IMR-90 (cell line): ENCODE results near the gene PREB. TPM values are rescaled to one million over a fixed set of nuclear protein-coding genes. Genes with fewer than 3 reads are reported as not detected.
A peak's percentile ranks its signal among the peaks of the same experiment; 100 is the strongest.

ENCODE experiments used
- ATAC-seq: fragments of 200-7000 bp; cut with Tn5 transposase; 2 replicates; pipeline ENCODE4 v1.9.1; 2020; ENCODE audit warnings: low read depth, mild to moderate bottlenecking, moderate library complexity
- BruUV-seq: library from RNA; stranded (reverse); fragments of 400-500 nt; replicated peaks from 2 replicates; lab custom pipeline; 2021; lab: Mats Ljungman, UMichigan
- CTCF ChIA-PET: fragments of 300-600 bp; formaldehyde crosslinking; extraction: SDS; loops from one replicate; lab custom pipeline; 2021; ENCODE audit warnings: antibody characterized with exemption; lab: Yijun Ruan, JAX
- POLR2A ChIA-PET: fragments of 300-600 bp; sonication (Branson Sonifier 250); formaldehyde crosslinking; loops from one replicate; lab custom pipeline; 2022; ENCODE audit warnings: antibody characterized with exemption; ENCODE audit not compliant: unreplicated experiment; lab: Charles Lee
- DNase-seq: peaks from one replicate; pipeline ENCODE4 v3.0.0; 2013
- H2AFZ ChIP-seq: replicated peaks from 2 replicates; pipeline ENCODE3; 2013; ENCODE audit warnings: low read length, mild to moderate bottlenecking; ENCODE audit not compliant: poor library complexity
- H2AK5ac ChIP-seq: 2 replicates; pipeline ENCODE4 v1.6.1; 2013; ENCODE audit warnings: low read depth, low read length, inconsistent platforms
- H2AK9ac ChIP-seq: replicated peaks from 2 replicates; pipeline ENCODE3; 2013; ENCODE audit warnings: mild to moderate bottlenecking, low read depth, low read length, moderate library complexity; ENCODE audit not compliant: poor library complexity
- H2BK120ac ChIP-seq: 2 replicates; pipeline ENCODE4 v1.6.1; 2013; ENCODE audit warnings: low read depth, low read length, inconsistent platforms
- H2BK15ac ChIP-seq: 3 replicates; pipeline ENCODE4 v1.6.1; 2013; ENCODE audit warnings: low read depth, low read length, inconsistent platforms
- H2BK20ac ChIP-seq: 2 replicates; pipeline ENCODE4 v1.6.1; 2013; ENCODE audit warnings: low read depth, mild to moderate bottlenecking, inconsistent platforms, low read length, moderate library complexity
- H2BK5ac ChIP-seq: 2 replicates; pipeline ENCODE4 v1.6.1; 2013; ENCODE audit warnings: mild to moderate bottlenecking, low read depth, low read length, inconsistent platforms; ENCODE audit not compliant: poor library complexity, severe bottlenecking
- H3K14ac ChIP-seq: replicated peaks from 2 replicates; pipeline ENCODE4 v1.6.1; 2013; ENCODE audit warnings: low read depth, low read length, inconsistent platforms
- H3K18ac ChIP-seq: 2 replicates; pipeline ENCODE4 v1.6.1; 2013; ENCODE audit warnings: low read depth, low read length, control low read depth
- H3K23ac ChIP-seq: 2 replicates; pipeline ENCODE4 v1.6.1; 2013; ENCODE audit warnings: low read depth, low read length, inconsistent platforms
- H3K27ac ChIP-seq: 2 replicates; pipeline ENCODE4 v1.5.1; 2013; ENCODE audit warnings: mild to moderate bottlenecking, control low read depth, low read length; ENCODE audit not compliant: insufficient read depth
- H3K27me3 ChIP-seq: 2 replicates; pipeline ENCODE4 v1.6.1; 2013; ENCODE audit warnings: low read length; ENCODE audit not compliant: control insufficient read depth, insufficient read depth
- H3K36me3 ChIP-seq: 2 replicates; pipeline ENCODE4 v1.6.1; 2013; ENCODE audit warnings: low read length, mixed read lengths; ENCODE audit not compliant: control insufficient read depth, insufficient read depth
- H3K4ac ChIP-seq: 2 replicates; pipeline ENCODE4 v1.6.1; 2013; ENCODE audit warnings: low read depth, low read length, inconsistent platforms
- H3K4me1 ChIP-seq: 2 replicates; pipeline ENCODE4 v1.6.1; 2013; ENCODE audit warnings: low read length, mixed read lengths; ENCODE audit not compliant: control insufficient read depth, insufficient read depth
- H3K4me2 ChIP-seq: 2 replicates; pipeline ENCODE4 v1.6.1; 2013; ENCODE audit warnings: low read depth, mild to moderate bottlenecking, control low read depth, low read length, moderate library complexity
- H3K4me3 ChIP-seq: 2 replicates; pipeline ENCODE4 v1.5.1; 2013; ENCODE audit warnings: low read depth, mild to moderate bottlenecking, control low read depth, low read length, moderate library complexity; ENCODE audit not compliant: insufficient read depth
- H3K56ac ChIP-seq: 2 replicates; pipeline ENCODE4 v1.6.1; 2013; ENCODE audit warnings: low read length, inconsistent platforms; ENCODE audit not compliant: insufficient read depth; ENCODE audit errors: extremely low read depth
- H3K79me1 ChIP-seq, 2 experiments: 2 replicates each; pipeline ENCODE4 v1.6.1; 2013; ENCODE audit warnings: low read length in 2 of 2, inconsistent platforms in 1 of 2, low read depth in 1 of 2
- H3K9ac ChIP-seq: 2 replicates; pipeline ENCODE4 v1.6.1; 2013; ENCODE audit warnings: low read depth, low read length, control low read depth
- H3K9me1 ChIP-seq: 2 replicates; pipeline ENCODE4 v1.6.1; 2013; ENCODE audit warnings: low read length, inconsistent platforms; ENCODE audit not compliant: insufficient read depth
- H3K9me3 ChIP-seq: 2 replicates; pipeline ENCODE4 v1.6.1; 2013; ENCODE audit warnings: low read length; ENCODE audit not compliant: control insufficient read depth, insufficient read depth
- H4K20me1 ChIP-seq: 2 replicates; pipeline ENCODE4 v1.6.1; 2013; ENCODE audit warnings: low read length, inconsistent platforms; ENCODE audit not compliant: insufficient read depth
- H4K5ac ChIP-seq: 2 replicates; pipeline ENCODE4 v1.6.1; 2013; ENCODE audit warnings: mild to moderate bottlenecking, low read depth, low read length, control low read depth
- H4K8ac ChIP-seq, 2 experiments: 2 replicates each; pipeline ENCODE4 v1.6.1; 2013; ENCODE audit warnings: low read depth in 2 of 2, low read length in 2 of 2, control low read depth in 1 of 2, inconsistent platforms in 1 of 2
- H4K91ac ChIP-seq: 2 replicates; pipeline ENCODE4 v1.6.1; 2013; ENCODE audit warnings: low read depth, low read length, inconsistent platforms; ENCODE audit not compliant: insufficient read depth
- CHD1 ChIP-seq: IDR thresholded peaks from 2 replicates; pipeline ENCODE4 v1.6.1; 2012; ENCODE audit warnings: low read depth, low read length, improper control_type of control experiment
- NFE2L2 ChIP-seq: fragments of 150-350 bp; IDR thresholded peaks from 2 replicates; pipeline ENCODE4 v1.6.1; 2016; ENCODE audit warnings: low read depth, mild to moderate bottlenecking, low read length
- RCOR1 ChIP-seq: IDR thresholded peaks from 2 replicates; pipeline ENCODE4 v1.6.1; 2012; ENCODE audit warnings: mild to moderate bottlenecking, low read length, improper control_type of control experiment; ENCODE audit not compliant: insufficient replicate concordance
- SMC3 ChIP-seq: fragments of 150-350 bp; IDR thresholded peaks from 2 replicates; pipeline ENCODE4 v1.6.1; 2016; ENCODE audit warnings: low read depth, mild to moderate bottlenecking, antibody characterized with exemption, low read length, moderate library complexity
- WGBS, 2 experiments: methylation state at CpG; one replicate each; pipeline versions ENCODE4 v1.1.5 to v1.1.7; 2013; ENCODE audit warnings: missing lambda C conversion rate in 2 of 2; ENCODE audit not compliant: insufficient read length in 1 of 2; ENCODE audit errors: extremely low coverage in 2 of 2; 5-methylcytosine and 5-hydroxymethylcytosine counted together
- dilution Hi-C: fragments of 300-500 bp; cut with HindIII; formaldehyde crosslinking; loops from one replicate; pipeline ENCODE4 v1.14.3; 2018; ENCODE audit warnings: low sequenced_read_pairs; ENCODE audit not compliant: unreplicated experiment
- in situ Hi-C: fragments of 300-500 bp; cut with MboI; formaldehyde crosslinking; loops from 3 replicates; pipeline ENCODE4 v1.14.3; 2019; ENCODE audit warnings: low sequenced_read_pairs, inconsistent platforms, mixed read lengths
- intact Hi-C: fragments of 100-400 bp; cut with micrococcal nuclease; formaldehyde crosslinking; loops from 2 replicates; pipeline ENCODE4 v1.10.0; 2022
- polyA plus RNA-seq, 3 experiments: library from polyadenylated mRNA; depleted of rRNA; stranded (reverse); fragments of >200 nt; gene quantifications; 2 replicates each; pipeline ENCODE4 v1.2.3, GENCODE V29; 2012; ENCODE audit warnings: low replicate concordance in 1 of 3
- total RNA-seq: library from RNA; depleted of rRNA; stranded (reverse); fragments of >200 nt; gene quantifications from 2 replicates; pipeline ENCODE4 v1.2.3, GENCODE V29; 2012
- TF ChIP-seq, protein P1 (sequence below): fragments of 150-350 bp; IDR thresholded peaks from 2 replicates; pipeline ENCODE4 v1.6.1; 2016; ENCODE audit warnings: low read depth, mild to moderate bottlenecking, low read length, moderate library complexity, borderline replicate concordance

Gene PREB
- total and polyA plus RNA-seq, 2 of the 4 experiments (the other 2 are of a cell fraction) = 38.9 to 52.2 TPM

DNA sequence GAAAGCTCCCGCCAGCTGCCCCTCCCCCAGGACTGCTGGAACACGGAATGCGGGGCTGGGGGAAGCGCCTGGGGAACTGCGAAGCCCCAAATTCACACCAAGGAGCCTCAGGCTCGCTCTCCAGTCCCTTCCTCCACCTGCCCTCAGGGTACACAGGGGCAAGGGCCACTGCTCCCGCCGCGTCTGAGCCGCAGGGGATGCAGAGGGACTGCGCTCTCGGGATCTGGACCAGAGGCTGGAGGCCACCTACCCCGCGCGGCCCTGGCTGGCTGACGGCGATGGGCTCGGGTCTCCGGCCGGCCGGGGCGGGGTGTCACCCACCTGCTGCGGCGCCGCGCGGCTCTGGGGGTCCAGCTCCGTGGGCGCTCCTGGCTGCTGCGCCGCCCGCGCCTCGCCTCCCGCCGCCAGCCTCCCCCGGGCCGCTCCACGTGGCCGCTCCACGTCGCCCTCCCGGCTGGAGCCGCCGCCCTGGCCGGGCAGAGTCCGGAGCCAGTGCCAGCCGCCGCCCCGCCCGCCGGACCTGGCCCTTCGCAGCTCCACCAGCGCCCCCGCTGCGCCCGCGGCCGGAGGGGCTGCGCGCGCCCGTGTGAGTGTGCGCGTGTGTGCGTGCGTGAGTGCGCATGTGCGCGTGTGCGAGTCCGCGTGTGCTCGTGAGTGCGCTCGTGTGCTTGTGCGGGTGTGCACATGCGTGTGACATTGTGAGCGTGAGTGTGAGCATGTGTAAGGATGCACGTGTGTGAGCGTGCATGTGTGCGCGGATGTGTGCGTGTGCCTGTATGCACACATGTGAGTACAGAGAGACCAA, 15.7 kb downstream of the PREB start, which contains the start of gene CGREF1:
CGREF1 (minus strand) TSS at position 604 of the 805 bp plus-strand sequence. CDS start 14,762 bp downstream, outside the sequence.
- Histone ChIP-seq H2AK9ac (peak within 1 kb of the TSS; percentile 72), H3K56ac (0 out of 2 replicates have a peak within 1 kb of the TSS, but pooled peaks have one; percentile 16), H3K9ac (no peak within 1 kb of the TSS), H3K14ac (no peak within 1 kb of the TSS), H2BK5ac (no peak within 1 kb of the TSS), H2AFZ (peak within 1 kb of the TSS; percentile 85), H4K5ac (no peak within 1 kb of the TSS), H3K36me3 (no peaks in the 10 kb centered on the region), H3K4me1 (peaks cover 5% of the 10 kb centered on the region), H3K18ac (no peak within 1 kb of the TSS), H4K20me1 (no peaks in the 10 kb centered on the region; the same call in 1 of the 2 replicates), H3K27me3 (peaks cover 67% of the 10 kb centered on the region), H3K4ac (no peak within 1 kb of the TSS), H3K27ac (no peak within 1 kb of the TSS), H2BK120ac (no peak within 1 kb of the TSS), H2BK15ac (no peak within 1 kb of the TSS), H3K23ac (peak within 1 kb of the TSS; percentile 64), H2AK5ac (no peak within 1 kb of the TSS), H3K79me1 (no peaks in the 10 kb centered on the region), H4K91ac (peak within 1 kb of the TSS; percentile 39; the same call in 1 of the 2 replicates), H2BK20ac (no peak within 1 kb of the TSS), H3K4me3 (peak within 1 kb of the TSS; percentile 42), H4K8ac (peak within 1 kb of the TSS in 1 of 2 experiments; percentile 63; a peak in 1 of 4 replicates), H3K9me1 (no peaks in the 10 kb centered on the region; the same call in 1 of the 2 replicates), H3K9me3 (peaks cover 6% of the 10 kb centered on the region; the same call in 1 of the 2 replicates), H3K4me2 (peak within 1 kb of the TSS; percentile 99)
- TF ChIP-seq NFE2L2 = no peak
- TF ChIP-seq RCOR1 = no peak
- TF ChIP-seq SMC3 = no peak
- TF ChIP-seq, protein P1, sequence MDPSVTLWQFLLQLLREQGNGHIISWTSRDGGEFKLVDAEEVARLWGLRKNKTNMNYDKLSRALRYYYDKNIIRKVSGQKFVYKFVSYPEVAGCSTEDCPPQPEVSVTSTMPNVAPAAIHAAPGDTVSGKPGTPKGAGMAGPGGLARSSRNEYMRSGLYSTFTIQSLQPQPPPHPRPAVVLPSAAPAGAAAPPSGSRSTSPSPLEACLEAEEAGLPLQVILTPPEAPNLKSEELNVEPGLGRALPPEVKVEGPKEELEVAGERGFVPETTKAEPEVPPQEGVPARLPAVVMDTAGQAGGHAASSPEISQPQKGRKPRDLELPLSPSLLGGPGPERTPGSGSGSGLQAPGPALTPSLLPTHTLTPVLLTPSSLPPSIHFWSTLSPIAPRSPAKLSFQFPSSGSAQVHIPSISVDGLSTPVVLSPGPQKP = no peak
- TF ChIP-seq CHD1 = no peak
- in situ Hi-C loops (no loop called here), dilution Hi-C loops (no loop called here), intact Hi-C loops (no loop called here)
- ATAC-seq = peak; percentile 36
- POLR2A ChIA-PET = no interaction called here
- DNase-seq = no peak
- no TSS peak for BruUV-seq
- 6% methylated on average over 54 of the region's 84 CpGs; no CpG with 5 or more reads in 1 of the 2 experiments for WGBS, 2 experiments
- CTCF ChIA-PET = no interaction called here
